HEK293 (cell line): Measurements from ENCODE around the gene XPNPEP2.

Experiments
- CTCF ChIA-PET: fragments of 350-600 bp; formaldehyde crosslinking; extraction: SDS; loops from one replicate; lab custom pipeline; 2021; ENCODE audit warnings: antibody characterized with exemption; lab: Yijun Ruan, JAX
- POLR2A ChIA-PET: fragments of 300-600 bp; formaldehyde crosslinking; extraction: SDS; loops from one replicate; lab custom pipeline; 2020; ENCODE audit warnings: antibody characterized with exemption, inconsistent platforms; lab: Yijun Ruan, JAX
- H3K27ac ChIP-seq: fragments of 200-500 bp; sonication (Bioruptor generic); 2 replicates; pipeline ENCODE4 v1.5.1; 2014; ENCODE audit warnings: low read depth, low read length, control low read depth, inconsistent platforms; ENCODE audit errors: extremely low read depth
- H3K36me3 ChIP-seq, 2 experiments: fragments of 200-500 bp in 1 of 2; sonication (Bioruptor generic) in 1 of 2; 1 replicate in 1 of 2; 2 replicates in 1 of 2; pipeline ENCODE4 v1.5.1; 2014 to 2017; ENCODE audit warnings: inconsistent platforms in 2 of 2, low read length in 2 of 2; ENCODE audit not compliant: control insufficient read depth in 2 of 2, insufficient read depth in 1 of 2
- H3K4me1 ChIP-seq: fragments of 200-500 bp; sonication (Bioruptor generic); 2 replicates; pipeline ENCODE4 v1.5.1; 2014; ENCODE audit warnings: mild to moderate bottlenecking, low read length, inconsistent platforms; ENCODE audit not compliant: control insufficient read depth, insufficient read depth
- H3K4me3 ChIP-seq: 2 replicates; pipeline ENCODE4 v1.5.1; 2011; ENCODE audit warnings: low read depth, mild to moderate bottlenecking, control low read depth, low read length, moderate library complexity
- H3K9me3 ChIP-seq: fragments of 200-500 bp; sonication (Bioruptor generic); 2 replicates; pipeline ENCODE4 v1.5.1; 2014; ENCODE audit warnings: low read depth, low read length, inconsistent platforms; ENCODE audit not compliant: control insufficient read depth, insufficient read depth
- HOXD13 ChIP-seq: sonication (generic); formaldehyde crosslinking; IDR thresholded peaks from 2 replicates; pipeline ENCODE4 v1.8.0; 2022; ENCODE audit warnings: missing genetic modification reagents, borderline replicate concordance
- KLF9 ChIP-seq: fragments of 450-650 bp; formaldehyde crosslinking; IDR thresholded peaks from 2 replicates; pipeline ENCODE4 v1.5.1; 2016; ENCODE audit warnings: missing biosample characterization, missing genetic modification characterization, low read depth
- PRDM1 ChIP-seq: fragments of 450-650 bp; formaldehyde crosslinking; IDR thresholded peaks from 2 replicates; pipeline ENCODE4; 2016; ENCODE audit warnings: missing biosample characterization, missing genetic modification characterization
- PRDM4 ChIP-seq: fragments of 450-650 bp; formaldehyde crosslinking; IDR thresholded peaks from 2 replicates; pipeline ENCODE4 v1.5.1; 2017; ENCODE audit warnings: missing biosample characterization, missing genetic modification characterization
- SP2 ChIP-seq: fragments of 450-650 bp; formaldehyde crosslinking; IDR thresholded peaks from 2 replicates; pipeline ENCODE4 v1.5.1; 2016; ENCODE audit warnings: missing biosample characterization, missing genetic modification characterization
- TCF7L2 ChIP-seq: IDR thresholded peaks from 2 replicates; pipeline ENCODE4 v1.6.1; 2011; ENCODE audit warnings: low read depth, mild to moderate bottlenecking, inconsistent platforms, low read length, moderate library complexity, borderline replicate concordance
- ZBTB48 ChIP-seq: fragments of 450-650 bp; formaldehyde crosslinking; IDR thresholded peaks from 2 replicates; pipeline ENCODE4 v1.5.1; 2016; ENCODE audit warnings: missing biosample characterization, missing genetic modification characterization
- ZFHX2 ChIP-seq: fragments of 450-650 bp; formaldehyde crosslinking; conservative IDR thresholded peaks from 2 replicates; pipeline ENCODE4 v1.5.1; 2016; ENCODE audit warnings: missing biosample characterization, missing genetic modification characterization
- ZNF146 ChIP-seq: fragments of 450-650 bp; formaldehyde crosslinking; IDR thresholded peaks from 2 replicates; pipeline ENCODE4 v1.5.1; 2016; ENCODE audit warnings: missing biosample characterization, missing genetic modification characterization
- ZNF48 ChIP-seq: fragments of 450-650 bp; formaldehyde crosslinking; IDR thresholded peaks from 2 replicates; pipeline ENCODE4 v1.5.1; 2016; ENCODE audit warnings: missing biosample characterization, missing genetic modification characterization
- ZNF529 ChIP-seq: fragments of 450-650 bp; formaldehyde crosslinking; IDR thresholded peaks from 2 replicates; pipeline ENCODE4 v1.5.1; 2017; ENCODE audit warnings: missing genetic modification characterization, missing biosample characterization; ENCODE audit not compliant: insufficient replicate concordance
- ZNF530 ChIP-seq: fragments of 450-650 bp; formaldehyde crosslinking; IDR thresholded peaks from 2 replicates; pipeline ENCODE4 v1.5.1; 2016; ENCODE audit warnings: low read depth, missing biosample characterization, missing genetic modification characterization
- ZNF544 ChIP-seq: fragments of 450-650 bp; formaldehyde crosslinking; IDR thresholded peaks from 2 replicates; pipeline ENCODE4 v1.5.0; 2017; ENCODE audit warnings: missing biosample characterization, missing genetic modification characterization
- ZNF76 ChIP-seq: fragments of 450-650 bp; formaldehyde crosslinking; IDR thresholded peaks from 2 replicates; pipeline ENCODE4; 2016; ENCODE audit warnings: low read depth, missing biosample characterization, missing genetic modification characterization, borderline replicate concordance
- ZNF785 ChIP-seq: fragments of 450-650 bp; formaldehyde crosslinking; IDR thresholded peaks from 2 replicates; pipeline ENCODE4 v1.5.1; 2016; ENCODE audit warnings: missing biosample characterization, missing genetic modification characterization
- ZSCAN23 ChIP-seq: fragments of 450-650 bp; formaldehyde crosslinking; IDR thresholded peaks from 2 replicates; pipeline ENCODE4 v1.5.1; 2016; ENCODE audit warnings: missing biosample characterization, missing genetic modification characterization
- ZSCAN30 ChIP-seq: fragments of 450-650 bp; IDR thresholded peaks from 2 replicates; pipeline ENCODE4 v1.5.1; 2018; ENCODE audit warnings: missing biosample characterization, mild to moderate bottlenecking, missing genetic modification characterization, moderate library complexity
- ZXDB ChIP-seq: fragments of 450-650 bp; formaldehyde crosslinking; IDR thresholded peaks from 2 replicates; pipeline ENCODE4 v1.5.1; 2016; ENCODE audit warnings: missing biosample characterization, missing genetic modification characterization
- TF ChIP-seq, protein P1 (sequence below): fragments of 450-650 bp; formaldehyde crosslinking; IDR thresholded peaks from 2 replicates; pipeline ENCODE4 v1.5.1; 2016; ENCODE audit warnings: missing biosample characterization, missing genetic modification characterization
- TF ChIP-seq, protein P2 (sequence below): fragments of 450-650 bp; formaldehyde crosslinking; IDR thresholded peaks from 2 replicates; pipeline ENCODE4 v1.5.1; 2016; ENCODE audit warnings: missing biosample characterization, missing genetic modification characterization, low read depth
- TF ChIP-seq, protein P3 (sequence below): fragments of 450-650 bp; formaldehyde crosslinking; IDR thresholded peaks from 2 replicates; pipeline ENCODE4 v1.5.1; 2017; ENCODE audit warnings: missing biosample characterization, mild to moderate bottlenecking, missing genetic modification characterization, moderate library complexity

XPNPEP2 gene

DNA sequence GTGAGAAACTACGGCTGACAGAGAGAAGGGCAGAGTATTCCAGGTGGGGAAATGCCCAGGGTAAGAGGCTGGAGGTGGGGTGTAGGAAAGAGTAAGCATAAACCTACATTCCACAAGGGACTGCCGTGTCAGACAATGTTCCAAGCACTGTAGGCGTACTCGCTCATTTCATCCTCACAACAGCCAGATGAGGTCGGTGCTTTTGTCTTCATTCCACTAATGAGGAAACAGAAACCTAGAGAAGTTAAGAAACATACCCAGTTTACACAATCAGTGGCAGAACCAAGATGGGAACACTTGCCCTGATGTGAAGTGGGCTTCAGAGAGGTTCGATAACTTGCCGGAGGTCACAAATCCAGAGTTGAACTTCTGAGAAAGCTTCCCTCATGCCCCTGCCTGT is 45.6 kb downstream of the XPNPEP2 start (continued):
- TF ChIP-seq SP2 (no peak), ZSCAN30 (tag by site-specific recombination) (no peak), HOXD13 (CRISPR knock-in tag) (no peak)

- no peaks in the 10 kb centered on the region for H3K4me1 ChIP-seq
- TF ChIP-seq ZNF785 (tag by site-specific recombination) (no peak), ZSCAN30 (tag by site-specific recombination) (no peak), ZFHX2 (tag by site-specific recombination) (no peak), ZNF76 (tag by site-specific recombination) (no peak), ZNF48 (tag by site-specific recombination) (no peak), PRDM1 (tag by site-specific recombination) (no peak), ZBTB48 (no peak), ZNF544 (tag by site-specific recombination) (no peak), ZNF530 (tag by site-specific recombination) (no peak), ZXDB (tag by site-specific recombination) (no peak), KLF9 (tag by site-specific recombination) (no peak), TCF7L2 (no peak), ZNF146 (tag by site-specific recombination) (no peak), ZNF529 (tag by site-specific recombination) (no peak), ZSCAN23 (tag by site-specific recombination) (no peak), PRDM4 (tag by site-specific recombination) (no peak)
- TF ChIP-seq, protein P1, sequence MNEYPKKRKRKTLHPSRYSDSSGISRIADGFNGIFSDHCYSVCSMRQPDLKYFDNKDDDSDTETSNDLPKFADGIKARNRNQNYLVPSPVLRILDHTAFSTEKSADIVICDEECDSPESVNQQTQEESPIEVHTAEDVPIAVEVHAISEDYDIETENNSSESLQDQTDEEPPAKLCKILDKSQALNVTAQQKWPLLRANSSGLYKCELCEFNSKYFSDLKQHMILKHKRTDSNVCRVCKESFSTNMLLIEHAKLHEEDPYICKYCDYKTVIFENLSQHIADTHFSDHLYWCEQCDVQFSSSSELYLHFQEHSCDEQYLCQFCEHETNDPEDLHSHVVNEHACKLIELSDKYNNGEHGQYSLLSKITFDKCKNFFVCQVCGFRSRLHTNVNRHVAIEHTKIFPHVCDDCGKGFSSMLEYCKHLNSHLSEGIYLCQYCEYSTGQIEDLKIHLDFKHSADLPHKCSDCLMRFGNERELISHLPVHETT (tag by site-specific recombination): no peak
- TF ChIP-seq, protein P2, sequence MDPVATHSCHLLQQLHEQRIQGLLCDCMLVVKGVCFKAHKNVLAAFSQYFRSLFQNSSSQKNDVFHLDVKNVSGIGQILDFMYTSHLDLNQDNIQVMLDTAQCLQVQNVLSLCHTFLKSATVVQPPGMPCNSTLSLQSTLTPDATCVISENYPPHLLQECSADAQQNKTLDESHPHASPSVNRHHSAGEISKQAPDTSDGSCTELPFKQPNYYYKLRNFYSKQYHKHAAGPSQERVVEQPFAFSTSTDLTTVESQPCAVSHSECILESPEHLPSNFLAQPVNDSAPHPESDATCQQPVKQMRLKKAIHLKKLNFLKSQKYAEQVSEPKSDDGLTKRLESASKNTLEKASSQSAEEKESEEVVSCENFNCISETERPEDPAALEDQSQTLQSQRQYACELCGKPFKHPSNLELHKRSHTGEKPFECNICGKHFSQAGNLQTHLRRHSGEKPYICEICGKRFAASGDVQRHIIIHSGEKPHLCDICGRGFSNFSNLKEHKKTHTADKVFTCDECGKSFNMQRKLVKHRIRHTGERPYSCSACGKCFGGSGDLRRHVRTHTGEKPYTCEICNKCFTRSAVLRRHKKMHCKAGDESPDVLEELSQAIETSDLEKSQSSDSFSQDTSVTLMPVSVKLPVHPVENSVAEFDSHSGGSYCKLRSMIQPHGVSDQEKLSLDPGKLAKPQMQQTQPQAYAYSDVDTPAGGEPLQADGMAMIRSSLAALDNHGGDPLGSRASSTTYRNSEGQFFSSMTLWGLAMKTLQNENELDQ: no peak
- TF ChIP-seq, protein P3, sequence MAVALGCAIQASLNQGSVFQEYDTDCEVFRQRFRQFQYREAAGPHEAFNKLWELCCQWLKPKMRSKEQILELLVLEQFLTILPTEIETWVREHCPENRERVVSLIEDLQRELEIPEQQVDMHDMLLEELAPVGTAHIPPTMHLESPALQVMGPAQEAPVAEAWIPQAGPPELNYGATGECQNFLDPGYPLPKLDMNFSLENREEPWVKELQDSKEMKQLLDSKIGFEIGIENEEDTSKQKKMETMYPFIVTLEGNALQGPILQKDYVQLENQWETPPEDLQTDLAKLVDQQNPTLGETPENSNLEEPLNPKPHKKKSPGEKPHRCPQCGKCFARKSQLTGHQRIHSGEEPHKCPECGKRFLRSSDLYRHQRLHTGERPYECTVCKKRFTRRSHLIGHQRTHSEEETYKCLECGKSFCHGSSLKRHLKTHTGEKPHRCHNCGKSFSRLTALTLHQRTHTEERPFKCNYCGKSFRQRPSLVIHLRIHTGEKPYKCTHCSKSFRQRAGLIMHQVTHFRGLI: no peak
- ChIA-PET POLR2A (no interaction called here), CTCF (interaction anchor here (0.7 to 1.0 kb wide), 2 partner anchors 166 to 275 kb away, joined by 3 read pairs; no protein-coding TSS in a partner anchor)
- H3K36me3 ChIP-seq: no peaks in the 10 kb centered on the region
- H3K4me3 ChIP-seq: no peak overlapping the region
- H3K9me3 ChIP-seq: no peaks in the 10 kb centered on the region
- H3K27ac ChIP-seq: no peak overlapping the region
Observed at GRCh38 chrX:129785160-129785947, 46.6 kb downstream of the XPNPEP2 start.
